DMS53 treated with DMSO at 0.1 percent for 48 hours (cell line): ENCODE data around the gene ZFAND6.

ENCODE experiments used
- DNase-seq: peaks from one replicate; lab custom pipeline; 2025; ENCODE audit not compliant: unreplicated experiment; lab: John Stamatoyannopoulos, UW

ZFAND6 gene

GRCh38 chr15:80186597-80186996, 127.1 kb downstream of the ZFAND6 start:
- DNase-seq = no peak
